HG03439 (cell line): ENCODE data around the gene GRM1.

Source experiments
- ATAC-seq: cut with Tn5 transposase; IDR thresholded peaks from one replicate; pipeline ENCODE4 v1.9.1; 2021; ENCODE audit warnings: mild to moderate bottlenecking, moderate library complexity; ENCODE audit not compliant: unreplicated experiment

Gene GRM1

DNA sequence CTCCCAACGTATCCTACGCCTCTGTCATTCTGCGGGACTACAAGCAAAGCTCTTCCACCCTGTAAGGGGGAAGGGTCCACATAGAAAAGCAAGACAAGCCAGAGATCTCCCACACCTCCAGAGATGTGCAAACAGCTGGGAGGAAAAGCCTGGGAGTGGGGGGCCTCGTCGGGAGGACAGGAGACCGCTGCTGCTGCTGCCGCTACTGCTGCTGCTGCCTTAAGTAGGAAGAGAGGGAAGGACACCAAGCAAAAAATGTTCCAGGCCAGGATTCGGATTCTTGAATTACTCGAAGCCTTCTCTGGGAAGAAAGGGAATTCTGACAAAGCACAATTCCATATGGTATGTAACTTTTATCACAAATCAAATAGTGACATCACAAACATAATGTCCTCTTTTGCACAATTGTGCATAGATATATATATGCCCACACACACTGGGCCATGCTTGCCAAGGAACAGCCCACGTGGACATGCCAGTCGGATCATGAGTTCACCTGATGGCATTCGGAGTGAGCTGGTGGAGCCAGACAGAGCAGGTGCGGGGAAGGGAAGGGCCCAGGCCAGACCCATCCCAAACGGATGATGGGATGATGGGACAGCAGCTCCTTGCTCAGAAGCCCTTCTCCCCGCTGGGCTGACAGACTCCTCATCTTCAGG, 406.0 kb downstream of the GRM1 start:
- ATAC-seq, result no peak

DNA sequence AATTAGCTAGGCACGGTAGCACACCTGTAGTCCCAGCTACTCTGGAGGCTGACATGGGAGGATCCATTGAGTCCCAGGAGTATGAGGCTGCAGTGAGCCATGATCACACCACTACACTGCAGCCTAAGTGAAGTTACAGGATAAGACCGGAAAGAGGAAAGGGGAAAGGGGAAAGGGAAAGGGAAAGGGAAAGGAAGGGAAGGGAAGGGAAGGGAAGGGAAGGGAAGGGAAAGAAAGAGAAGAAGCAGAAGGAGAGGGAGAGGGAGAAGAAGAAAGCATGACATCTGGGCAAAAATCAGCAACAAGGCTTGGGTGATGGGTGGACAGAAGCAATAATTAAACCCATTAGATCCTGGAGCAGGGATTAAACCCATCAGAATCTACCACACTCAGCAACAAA, 413.0 kb downstream of the GRM1 start:
- ATAC-seq, result no peak

DNA sequence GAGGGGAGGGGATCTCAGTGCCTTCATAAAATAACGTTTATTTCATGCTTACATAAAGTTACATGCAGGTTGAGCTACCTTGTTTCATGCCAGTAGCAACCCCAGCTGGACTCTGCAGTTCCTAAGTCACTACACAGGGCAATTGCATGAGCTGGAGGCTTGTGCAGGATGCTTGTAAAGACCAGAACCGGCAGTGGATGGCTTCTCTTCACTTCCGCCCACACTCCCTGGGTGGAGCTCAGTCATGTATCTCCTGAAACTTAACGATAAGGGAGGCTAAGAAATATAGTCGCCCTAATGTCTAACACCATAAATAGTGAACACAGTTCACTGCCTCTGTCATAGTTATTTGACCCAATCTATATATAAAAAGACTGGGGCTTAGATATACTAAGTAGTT, 415.3 kb downstream of the GRM1 start:
- ATAC-seq, result no peak

DNA sequence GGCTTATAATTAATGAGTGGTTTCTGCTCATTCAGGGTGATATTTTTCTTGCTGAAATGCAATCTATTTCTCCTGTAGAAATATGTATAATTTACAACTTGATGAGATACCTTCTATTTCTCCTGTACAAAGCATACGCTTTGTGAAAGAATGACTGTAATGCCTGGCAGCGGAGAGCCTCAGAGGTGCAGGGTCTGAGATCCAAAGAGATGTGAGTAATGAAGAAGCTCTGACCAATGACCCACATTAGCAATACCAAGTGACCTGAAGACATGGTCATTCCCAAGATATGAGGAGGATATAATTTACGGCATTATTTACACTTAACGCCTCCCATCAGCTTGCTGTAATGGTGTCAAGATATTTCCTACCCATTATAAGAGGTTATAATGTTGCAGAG, 416.4 kb downstream of the GRM1 start:
- ATAC-seq, result no peak

DNA sequence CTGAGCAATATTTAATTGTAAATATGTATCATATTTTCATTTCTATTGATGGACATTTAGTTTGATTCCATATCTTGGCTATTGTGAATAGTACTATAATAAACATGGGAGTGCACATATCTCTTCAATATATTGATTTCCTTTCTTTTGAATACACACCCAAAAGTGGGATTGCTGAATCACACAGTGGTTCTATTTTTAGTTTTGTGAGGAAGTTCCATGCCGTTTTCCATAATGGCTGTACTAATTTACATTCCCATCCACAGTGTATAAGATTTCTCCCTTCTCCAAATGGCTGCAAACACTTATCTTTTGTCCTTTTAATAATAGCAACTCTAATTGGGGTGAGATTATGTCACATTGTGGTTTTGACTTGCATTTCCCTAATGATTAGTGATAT, 428.0 kb downstream of the GRM1 start:
- ATAC-seq, result no peak

DNA sequence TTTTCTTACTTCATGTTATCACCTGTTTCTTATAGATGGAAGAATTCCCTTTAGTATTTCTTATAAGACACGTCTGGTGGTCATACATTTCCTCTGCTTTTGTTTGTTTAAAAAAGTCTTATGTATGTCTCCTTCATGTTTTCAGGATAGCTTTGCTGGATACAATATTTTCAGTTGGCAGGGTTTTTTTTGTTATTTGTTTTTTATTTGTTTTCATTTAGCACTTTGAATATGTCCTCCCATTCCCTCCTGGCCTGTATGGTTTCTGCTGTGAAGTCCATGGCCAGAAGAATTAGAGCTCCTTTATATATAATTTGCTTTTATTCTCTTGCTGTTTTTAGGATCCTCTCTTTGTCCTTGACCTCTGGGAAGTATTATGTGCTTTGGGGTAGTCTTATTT, 432.1 kb downstream of the GRM1 start:
- ATAC-seq, result no peak

DNA sequence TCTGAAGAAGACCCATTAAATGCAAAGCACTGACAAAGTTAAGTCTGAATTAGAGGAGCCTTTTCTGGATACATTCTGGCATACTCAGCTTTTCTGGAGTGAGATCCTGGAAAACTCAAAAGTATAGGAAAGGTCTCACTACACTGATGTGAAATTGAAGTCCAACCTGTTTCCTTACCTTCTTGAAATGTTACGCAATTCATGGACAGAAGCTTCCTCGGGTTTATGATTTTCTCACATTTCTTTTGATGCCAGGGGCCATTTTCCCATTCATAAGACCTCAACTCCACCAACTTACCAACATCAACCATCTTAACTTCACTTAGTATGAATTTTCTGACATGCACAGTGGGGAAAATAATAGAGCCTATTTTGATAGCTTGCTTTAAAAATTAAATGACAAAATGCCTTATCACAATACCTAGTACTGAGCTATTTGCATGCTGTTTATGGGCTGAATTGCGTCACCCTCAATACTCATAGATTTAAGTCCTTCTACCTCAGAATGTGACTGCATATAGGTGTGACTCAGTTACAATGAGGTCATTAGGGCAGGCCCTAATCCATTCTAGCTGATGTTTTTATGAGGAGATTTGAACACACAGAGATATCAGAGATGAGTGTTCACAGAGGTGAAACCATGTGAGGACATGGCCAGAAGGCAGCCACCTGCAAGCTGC, 441.4 kb downstream of the GRM1 start:
- no peak for ATAC-seq

DNA sequence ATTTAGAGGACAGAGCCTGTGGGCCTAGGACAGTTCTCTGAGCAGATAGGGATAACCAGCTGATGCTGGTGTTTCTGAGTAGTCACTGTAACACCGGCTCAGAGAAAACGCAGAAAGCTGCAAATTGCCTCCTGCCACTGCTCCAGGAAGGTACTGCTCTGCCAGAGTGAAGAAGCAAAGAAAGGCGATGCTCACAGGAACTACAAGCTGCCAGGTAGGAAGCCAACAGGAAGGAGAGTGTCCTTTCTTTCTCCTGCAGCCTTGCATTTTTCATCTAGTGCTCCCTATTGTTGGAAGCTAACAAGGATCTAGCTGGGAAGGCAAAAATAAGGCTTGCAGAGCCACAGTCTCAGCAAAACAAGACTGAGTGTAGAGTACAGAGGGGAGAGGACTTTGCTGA, 444.1 kb downstream of the GRM1 start:
- ATAC-seq, result no peak

DNA sequence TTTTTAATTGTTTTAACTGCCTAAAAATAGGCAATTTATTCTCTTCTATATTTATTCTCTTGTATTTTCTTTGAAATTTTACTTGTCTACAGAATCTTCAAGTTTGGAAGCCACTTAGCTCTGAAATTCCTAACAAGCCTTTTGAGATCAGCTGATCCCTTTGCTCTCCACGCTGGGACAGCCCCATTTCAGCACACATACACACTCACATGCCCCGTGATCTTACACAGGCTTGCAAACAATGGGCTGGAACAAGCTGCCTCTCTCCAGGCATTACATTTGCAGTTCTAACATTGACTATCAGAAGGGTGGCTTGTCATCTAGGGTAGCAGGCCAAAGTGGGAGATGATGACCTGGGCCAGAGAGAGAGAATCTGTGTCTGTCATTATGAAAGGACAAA, 452.7 kb downstream of the GRM1 start:
- ATAC-seq, result no peak

DNA sequence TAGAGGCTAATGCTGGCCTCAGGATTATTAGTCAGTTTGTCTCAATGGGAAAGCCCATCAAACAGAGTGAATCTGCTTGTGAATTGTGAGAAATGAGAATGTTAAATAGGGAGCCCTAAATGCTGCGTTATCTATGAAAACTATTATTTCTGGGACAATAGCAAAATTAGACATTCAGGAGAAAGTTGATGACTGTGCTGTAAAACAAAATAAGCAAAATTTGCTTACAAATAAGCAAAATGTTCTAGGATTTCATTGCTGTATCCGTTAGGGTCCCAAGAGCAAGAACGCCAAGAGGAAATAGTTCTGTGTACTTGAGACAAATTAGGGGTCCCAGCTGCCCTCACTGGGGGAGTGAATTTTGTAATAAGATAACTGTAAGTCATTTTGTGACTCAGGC, 455.5 kb downstream of the GRM1 start:
- ATAC-seq, result no peak
